IPS-18c (cell line): ENCODE data around the gene GBE1.
"Not testable (repeated sequence)": the region's sequence is repeated elsewhere in the genome, so short reads cannot be mapped to it uniquely, and the experiment has no call there.

Experiments
- H3K4me3 ChIP-seq: 2 replicates; pipeline ENCODE4 v1.7.0; 2013; ENCODE audit warnings: low read depth, mild to moderate bottlenecking, low read length, moderate library complexity; ENCODE audit not compliant: insufficient read depth
- H3K9me3 ChIP-seq: one replicate; pipeline ENCODE4 v1.6.1; 2013; ENCODE audit warnings: mild to moderate bottlenecking, low read length, moderate library complexity; ENCODE audit not compliant: control insufficient read depth, insufficient read depth

Gene GBE1

GRCh38 chr3:81531846-81532245 is 229.6 kb downstream of the GBE1 start:
- no peaks in the 10 kb centered on the region for H3K9me3 ChIP-seq

GRCh38 chr3:81531263-81531662 is 230.2 kb downstream of the GBE1 start:
- no peak overlapping the region for H3K4me3 ChIP-seq
- no peaks in the 10 kb centered on the region for H3K9me3 ChIP-seq

More at GRCh38 chr3:81531846-81532245, 229.6 kb downstream of the GBE1 start:
- H3K4me3 ChIP-seq, result no peak overlapping the region

- Histone ChIP-seq H3K4me3 (no peak overlapping the region), H3K9me3 (no peaks in the 10 kb centered on the region)
These were observed 231.1 kb downstream of the GBE1 start for GRCh38 chr3:81530180-81530939.

GRCh38 chr3:81521855-81522254 is 239.6 kb downstream of the GBE1 start:
- H3K9me3 ChIP-seq, result no peaks in the 10 kb centered on the region
- H3K4me3 ChIP-seq, result no peak overlapping the region

GRCh38 chr3:81518945-81519344 is 242.5 kb downstream of the GBE1 start:
- Histone ChIP-seq H3K9me3 (no peaks in the 10 kb centered on the region), H3K4me3 (no peak overlapping the region)

- no peak overlapping the region for H3K4me3 ChIP-seq
- no peaks in the 10 kb centered on the region for H3K9me3 ChIP-seq
These were observed 245.4 kb downstream of the GBE1 start for GRCh38 chr3:81516042-81516441.

GRCh38 chr3:81513591-81513990 is 247.9 kb downstream of the GBE1 start:
- Histone ChIP-seq H3K9me3 (no peaks in the 10 kb centered on the region), H3K4me3 (no peak overlapping the region)

GRCh38 chr3:81503026-81503425 is 258.4 kb downstream of the GBE1 start:
- Histone ChIP-seq H3K4me3 (no peak overlapping the region), H3K9me3 (no peaks in the 10 kb centered on the region)

GRCh38 chr3:81502236-81502635 is 259.2 kb downstream of the GBE1 start:
- no peak overlapping the region for H3K4me3 ChIP-seq
- H3K9me3 ChIP-seq, result no peaks in the 10 kb centered on the region

GRCh38 chr3:81500039-81500438 is 261.4 kb downstream of the GBE1 start:
- no peaks in the 10 kb centered on the region for H3K9me3 ChIP-seq
- H3K4me3 ChIP-seq, result no peak overlapping the region

- Histone ChIP-seq H3K9me3 (no peaks in the 10 kb centered on the region), H3K4me3 (no peak overlapping the region)
These were observed 263.7 kb downstream of the GBE1 start for GRCh38 chr3:81497572-81498251.

GRCh38 chr3:81496407-81497104 is 264.9 kb downstream of the GBE1 start:
- Histone ChIP-seq H3K4me3 (no peak overlapping the region), H3K9me3 (no peaks in the 10 kb centered on the region)

- H3K4me3 ChIP-seq, H3K9me3 ChIP-seq: not testable (repeated sequence)
These were observed 269.0 kb downstream of the GBE1 start for GRCh38 chr3:81492471-81492870.

GRCh38 chr3:81492040-81492439 is 269.4 kb downstream of the GBE1 start:
- no peaks in the 10 kb centered on the region for H3K9me3 ChIP-seq
- H3K4me3 ChIP-seq, result no peak overlapping the region

- no peaks in the 10 kb centered on the region for H3K9me3 ChIP-seq
These were observed 270.7 kb downstream of the GBE1 start for GRCh38 chr3:81490541-81491288.

GRCh38 chr3:81485444-81485865 is 276.0 kb downstream of the GBE1 start:
- Histone ChIP-seq H3K4me3 (no peak overlapping the region), H3K9me3 (no peaks in the 10 kb centered on the region)

More at GRCh38 chr3:81490541-81491288, 270.7 kb downstream of the GBE1 start:
- no peak overlapping the region for H3K4me3 ChIP-seq

- H3K4me3 ChIP-seq, result no peak overlapping the region
- H3K9me3 ChIP-seq, result no peaks in the 10 kb centered on the region
These were observed 276.9 kb downstream of the GBE1 start for GRCh38 chr3:81484520-81484919.
